ENCODE measurements around the gene MDFIC2.
"Not testable (repeated sequence)": the region's sequence is repeated elsewhere in the genome, so short reads cannot be mapped to it uniquely, and the experiment has no call there.

Gene MDFIC2

GRCh38 chr3:70250492-70250891 lies 61.9 kb downstream of the MDFIC2 start:
- DNase-seq: no peak

GRCh38 chr3:70249509-70250160 lies 62.8 kb downstream of the MDFIC2 start:
- DNase-seq: no peak

GRCh38 chr3:70248856-70249255 lies 63.6 kb downstream of the MDFIC2 start:
- DNase-seq: no peak

GRCh38 chr3:70247955-70248354 lies 64.5 kb downstream of the MDFIC2 start:
- DNase-seq: no peak

- no peak for DNase-seq
Measured at GRCh38 chr3:70245746-70246525, 66.5 kb downstream of the MDFIC2 start.

GRCh38 chr3:70244422-70244821 lies 68.0 kb downstream of the MDFIC2 start:
- no peak for DNase-seq

GRCh38 chr3:70242297-70242882 lies 70.0 kb downstream of the MDFIC2 start:
- no peak for DNase-seq

GRCh38 chr3:70233812-70234211 lies 78.6 kb downstream of the MDFIC2 start:
- DNase-seq: no peak

GRCh38 chr3:70233112-70233511 lies 79.3 kb downstream of the MDFIC2 start:
- DNase-seq: no peak

GRCh38 chr3:70231266-70231701 lies 81.2 kb downstream of the MDFIC2 start:
- no peak for DNase-seq

GRCh38 chr3:70227437-70227836 lies 85.0 kb downstream of the MDFIC2 start:
- DNase-seq: no peak

- DNase-seq: no peak
Measured at GRCh38 chr3:70225146-70225545, 87.3 kb downstream of the MDFIC2 start.

- DNase-seq: no peak
Measured at GRCh38 chr3:70224337-70224736, 88.1 kb downstream of the MDFIC2 start.

- no peak for DNase-seq
Measured at GRCh38 chr3:70218471-70218870, 94.0 kb downstream of the MDFIC2 start.

- DNase-seq: not testable (repeated sequence)
Measured at GRCh38 chr3:70211274-70211673, 101.2 kb downstream of the MDFIC2 start.

- DNase-seq: no peak
Measured at GRCh38 chr3:70201975-70202374, 110.5 kb downstream of the MDFIC2 start.

- no peak for DNase-seq
Measured at GRCh38 chr3:70189884-70190473, 122.5 kb downstream of the MDFIC2 start.

GRCh38 chr3:70186221-70186620 lies 126.2 kb downstream of the MDFIC2 start:
- DNase-seq: no peak

- DNase-seq: no peak
Measured at GRCh38 chr3:70185661-70186060, 126.8 kb downstream of the MDFIC2 start.

GRCh38 chr3:70183781-70184504 lies 128.5 kb downstream of the MDFIC2 start:
- DNase-seq: no peak

GRCh38 chr3:70182166-70182565 lies 130.3 kb downstream of the MDFIC2 start:
- peak; percentile 16 for DNase-seq

- no peak for DNase-seq
Measured at GRCh38 chr3:70180664-70181063, 131.8 kb downstream of the MDFIC2 start.

GRCh38 chr3:70179111-70179510 lies 133.3 kb downstream of the MDFIC2 start:
- no peak for DNase-seq

Measured in NCI-H1105 treated with DMSO at 0.1 percent for 48 hours (cell line).